HCT116 (cell line): Measurements from ENCODE around the gene TMEM9B. TPM values are rescaled to one million over a fixed set of nuclear protein-coding genes. Genes with fewer than 3 reads are reported as not detected.

Source experiments
- ATAC-seq: fragments of 200-7000 bp; cut with Tn5 transposase; 2 replicates; pipeline ENCODE4 v1.9.1; 2020; ENCODE audit warnings: mild to moderate bottlenecking, moderate library complexity
- BruUV-seq: library from RNA; stranded (reverse); fragments of 400-500 nt; replicated peaks from 2 replicates; lab custom pipeline; 2021; lab: Mats Ljungman, UMichigan
- CTCF ChIA-PET: fragments of 300-600 bp; sonication (Branson Sonifier 250); formaldehyde crosslinking; loops from one replicate; lab custom pipeline; 2021; ENCODE audit warnings: antibody characterized with exemption; lab: Charles Lee
- POLR2A ChIA-PET: fragments of 300-600, 350-600 bp; sonication (Branson Sonifier 250); formaldehyde crosslinking; loops from one replicate; lab custom pipeline; 2021; ENCODE audit warnings: antibody characterized with exemption; lab: Charles Lee
- RAD21 ChIA-PET, 2 experiments: fragments of 300-600 bp; sonication (Branson Sonifier 250); formaldehyde crosslinking; loops; one replicate each; lab custom pipeline; 2023; ENCODE audit warnings: low total read pairs in 2 of 2; ENCODE audit not compliant: uncharacterized antibody in 2 of 2, unreplicated experiment in 2 of 2, low non-redundant PET in 1 of 2; lab: Charles Lee
- DNase-seq: peaks from one replicate; pipeline ENCODE4 v3.0.0-alpha.2; 2010; ENCODE audit warnings: low read depth, low spot score
- H2AFZ ChIP-seq: fragments of 200-600 bp; shearing (Covaris generic), sonication (generic); 2 replicates; pipeline ENCODE4 v1.6.1; 2017; ENCODE audit warnings: low read depth, mixed run types, mixed read lengths, antibody characterized with exemption, low read length; ENCODE audit not compliant: poor library complexity, severe bottlenecking
- H3K27ac ChIP-seq: 2 replicates; pipeline ENCODE4 v1.5.1; 2012; ENCODE audit warnings: low read depth, low read length
- H3K27me3 ChIP-seq: fragments of 200-600 bp; sonication (generic); 2 replicates; pipeline ENCODE4 v1.6.1; 2016; ENCODE audit warnings: mixed run types, low read length, mixed read lengths; ENCODE audit not compliant: insufficient read depth
- H3K36me3 ChIP-seq, 2 experiments: fragments of 200-500 bp in 1 of 2; fragments of 200-600 bp in 1 of 2; sonication (Bioruptor generic) in 1 of 2; sonication (generic) in 1 of 2; 2 replicates each; pipeline versions ENCODE4 v1.5.1 to v1.6.1; 2014 to 2016; ENCODE audit warnings: low read length in 2 of 2, inconsistent platforms in 1 of 2, mixed read lengths in 1 of 2, mixed run types in 1 of 2; ENCODE audit not compliant: insufficient read depth in 2 of 2, control insufficient read depth in 1 of 2
- H3K4me1 ChIP-seq, 2 experiments: fragments of 200-600 bp in 1 of 2; sonication (generic) in 1 of 2; 2 replicates each; pipeline versions ENCODE4 v1.5.1 to v1.6.1; 2012 to 2017; ENCODE audit warnings: low read length in 2 of 2, inconsistent platforms in 1 of 2, mild to moderate bottlenecking in 1 of 2, mixed read lengths in 1 of 2, mixed run types in 1 of 2, moderate library complexity in 1 of 2; ENCODE audit not compliant: insufficient read depth in 2 of 2, control insufficient read depth in 1 of 2
- H3K4me2 ChIP-seq: fragments of 200-600 bp; sonication (generic); 2 replicates; pipeline ENCODE4 v1.6.1; 2017; ENCODE audit warnings: mixed run types, low read length, mixed read lengths
- H3K4me3 ChIP-seq, 2 experiments: fragments of 200-600 bp in 1 of 2; sonication (generic) in 1 of 2; replicated peaks in 1 of 2; 2 replicates each; pipeline ENCODE4 v1.5.1; 2011 to 2016; ENCODE audit warnings: low read length in 2 of 2, control low read depth in 1 of 2, low read depth in 1 of 2, mild to moderate bottlenecking in 1 of 2, mixed read lengths in 1 of 2, mixed run types in 1 of 2
- H3K79me2 ChIP-seq: fragments of 200-600 bp; sonication (generic); 2 replicates; pipeline ENCODE4 v1.6.1; 2017; ENCODE audit warnings: mild to moderate bottlenecking, mixed run types, low read length, moderate library complexity, mixed read lengths; ENCODE audit not compliant: insufficient read depth
- H3K9ac ChIP-seq: fragments of 200-600 bp; sonication (generic); 2 replicates; pipeline ENCODE4 v1.6.1; 2016; ENCODE audit warnings: low read length, mixed read lengths
- H3K9me2 ChIP-seq: fragments of 200-600 bp; sonication (generic), shearing (Covaris generic); 2 replicates; pipeline ENCODE4 v1.6.1; 2017; ENCODE audit warnings: mixed run types, mild to moderate bottlenecking, moderate library complexity; ENCODE audit not compliant: insufficient read depth
- H3K9me3 ChIP-seq, 2 experiments: fragments of 200-500 bp in 1 of 2; fragments of 200-600 bp in 1 of 2; sonication (Bioruptor generic) in 1 of 2; sonication (generic) in 1 of 2; 2 replicates each; pipeline ENCODE4 v1.6.1; 2014 to 2017; ENCODE audit warnings: low read length in 2 of 2, mixed read lengths in 2 of 2, inconsistent platforms in 1 of 2, low read depth in 1 of 2, mild to moderate bottlenecking in 1 of 2, mixed run types in 1 of 2, moderate library complexity in 1 of 2; ENCODE audit not compliant: control insufficient read depth in 1 of 2, insufficient read depth in 1 of 2
- H4K20me1 ChIP-seq: fragments of 200-600 bp; sonication (generic), shearing (Covaris generic); 2 replicates; pipeline ENCODE4 v1.6.1; 2017; ENCODE audit warnings: mixed run types, mild to moderate bottlenecking, moderate library complexity; ENCODE audit not compliant: insufficient read depth
- CBX3 ChIP-seq: IDR thresholded peaks from 2 replicates; pipeline ENCODE4 v1.6.1; 2012; ENCODE audit warnings: low read depth
- CEBPB ChIP-seq: IDR thresholded peaks from 2 replicates; pipeline ENCODE4 v1.6.1; 2012; ENCODE audit warnings: low read depth
- CTCF ChIP-seq, 3 experiments: fragments of 200-600 bp in 1 of 3; sonication (generic) in 1 of 3; IDR thresholded peaks in 2 of 3; conservative IDR thresholded peaks in 1 of 3; 2 replicates each; pipeline ENCODE4 v1.5.1; 2012 to 2017; ENCODE audit warnings: low read depth in 2 of 3, low read length in 2 of 3, antibody characterized with exemption in 1 of 3, borderline replicate concordance in 1 of 3, control low read depth in 1 of 3, mild to moderate bottlenecking in 1 of 3, mixed read lengths in 1 of 3, mixed run types in 1 of 3, moderate library complexity in 1 of 3; ENCODE audit not compliant: insufficient read depth in 1 of 3
- EGR1 ChIP-seq: IDR thresholded peaks from 2 replicates; pipeline ENCODE4 v1.6.1; 2012; ENCODE audit warnings: low read depth
- EZH2 ChIP-seq: fragments of 200-600 bp; sonication (generic); IDR thresholded peaks from 2 replicates; pipeline ENCODE4 v1.6.1; 2017; ENCODE audit warnings: antibody characterized with exemption, mixed run types
- EZH2phosphoT487 ChIP-seq: fragments of 200-600 bp; IDR thresholded peaks from 2 replicates; pipeline ENCODE4 v1.6.1; 2018; ENCODE audit warnings: antibody characterized with exemption, borderline replicate concordance
- FOSL1 ChIP-seq: IDR thresholded peaks from 2 replicates; pipeline ENCODE4 v1.6.1; 2012; ENCODE audit warnings: low read depth
- JUND ChIP-seq: IDR thresholded peaks from 2 replicates; pipeline ENCODE4 v1.6.1; 2012
- MAX ChIP-seq: IDR thresholded peaks from 2 replicates; pipeline ENCODE4 v1.6.1; 2012
- POLR2A ChIP-seq: IDR thresholded peaks from 2 replicates; pipeline ENCODE4 v1.7.0; 2011; ENCODE audit warnings: borderline replicate concordance; ENCODE audit not compliant: insufficient read depth, insufficient read length; ENCODE audit errors: extremely low read depth
- POLR2AphosphoS5 ChIP-seq: IDR thresholded peaks from 2 replicates; pipeline ENCODE4 v1.6.1; 2011; ENCODE audit warnings: mild to moderate bottlenecking, low read depth, low read length, moderate library complexity
- RAD21 ChIP-seq: IDR thresholded peaks from 2 replicates; pipeline ENCODE4 v1.6.1; 2012; ENCODE audit warnings: low read depth, mild to moderate bottlenecking
- REST ChIP-seq: IDR thresholded peaks from 2 replicates; pipeline ENCODE4 v1.6.1; 2012; ENCODE audit warnings: low read depth
- SP1 ChIP-seq: IDR thresholded peaks from 2 replicates; pipeline ENCODE4 v1.6.1; 2012; ENCODE audit warnings: low read depth
- SRF ChIP-seq: IDR thresholded peaks from 2 replicates; pipeline ENCODE4 v1.6.1; 2012; ENCODE audit warnings: low read depth
- TCF7L2 ChIP-seq: IDR thresholded peaks from 2 replicates; pipeline ENCODE4 v1.7.0; 2011; ENCODE audit warnings: borderline replicate concordance, inconsistent platforms; ENCODE audit not compliant: insufficient read depth, insufficient read length; ENCODE audit errors: extremely low read depth
- YY1 ChIP-seq: IDR thresholded peaks from 2 replicates; pipeline ENCODE4 v1.6.1; 2011; ENCODE audit warnings: low read length, low read depth, moderate library complexity, mild to moderate bottlenecking; ENCODE audit not compliant: insufficient replicate concordance; ENCODE audit errors: extremely low read depth
- ZBTB33 ChIP-seq: IDR thresholded peaks from 2 replicates; pipeline ENCODE4 v1.6.1; 2011; ENCODE audit warnings: mild to moderate bottlenecking, low read length, moderate library complexity; ENCODE audit not compliant: insufficient replicate concordance; ENCODE audit errors: extremely low read depth
- ZFX ChIP-seq: fragments of 450-650 bp; IDR thresholded peaks from 2 replicates; pipeline ENCODE4 v1.6.1; 2017
- ZNF274 ChIP-seq: fragments of 200-500 bp; sonication (Bioruptor generic); IDR thresholded peaks from 2 replicates; pipeline ENCODE4 v1.6.1; 2014; ENCODE audit warnings: mild to moderate bottlenecking, low read depth, low read length, inconsistent platforms
- intact Hi-C: fragments of 100-400 bp; cut with micrococcal nuclease; formaldehyde crosslinking; loops from 2 replicates; pipeline ENCODE4 v1.10.0; 2022
- total RNA-seq: library from RNA; stranded (reverse); gene quantifications from one replicate; pipeline ENCODE4 v1.2.1, GENCODE V29; 2021; ENCODE audit not compliant: unreplicated experiment

Gene TMEM9B
- total RNA-seq, 1 experiment from 2014 or later = 26.8 TPM

- TF ChIP-seq CTCF (IDR thresholded peaks at IDR 0.05 in 2 of 3, conservative IDR thresholded peaks at IDR 0.05 in 1 of 3; ENCODE audit: borderline replicate concordance in 1 of 3, insufficient read depth in 1 of 3, low read depth in 2 of 3, low read length in 2 of 3) = no peak
Observed at GRCh38 chr11:8937659-8938058, 26.6 kb downstream of the TMEM9B start (continued).

GRCh38 chr11:8937159-8937558 lies 27.1 kb downstream of the TMEM9B start:
- no peaks in the 10 kb centered on the region for H4K20me1 ChIP-seq
- RAD21 ChIA-PET = no interaction called here
- H3K9me3 ChIP-seq = no peaks in the 10 kb centered on the region
- no peaks in the 10 kb centered on the region for H3K36me3 ChIP-seq
- no peak overlapping the region for H3K4me3 ChIP-seq
- H3K4me2 ChIP-seq = no peak overlapping the region
- TF ChIP-seq MAX = no peak
- no peak for TF ChIP-seq EZH2phosphoT487
- TF ChIP-seq POLR2AphosphoS5 = no peak
- TF ChIP-seq EZH2 = no peak
- TF ChIP-seq RAD21 = no peak
- no peak for TF ChIP-seq YY1
- no peak for TF ChIP-seq CEBPB
- TF ChIP-seq SP1 = no peak
- TF ChIP-seq TCF7L2 = no peak
- no peak for TF ChIP-seq SRF
- TF ChIP-seq FOSL1 = no peak
- TF ChIP-seq ZFX = no peak
- no peak for TF ChIP-seq JUND
- no peak for TF ChIP-seq POLR2A
- no peak for TF ChIP-seq ZBTB33
- no peak for TF ChIP-seq CBX3
- no peak for TF ChIP-seq EGR1
- TF ChIP-seq REST = no peak
- no peak for TF ChIP-seq ZNF274
- intact Hi-C loops = no loop called here
- DNase-seq = no peak
- no peak overlapping the region for H3K27ac ChIP-seq
- no peaks in the 10 kb centered on the region for H3K79me2 ChIP-seq
- no peak for ATAC-seq
- H3K27me3 ChIP-seq = no peaks in the 10 kb centered on the region
- peaks cover 12 to 16% of the 10 kb centered on the region in 2 experiments for H3K4me1 ChIP-seq
- POLR2A ChIA-PET = interaction anchor here (0.7 kb wide), 1 partner anchor 29 kb away, joined by 3 read pairs; no protein-coding TSS in a partner anchor
- H3K9ac ChIP-seq = no peak overlapping the region
- no peaks in the 10 kb centered on the region for H3K9me2 ChIP-seq
- no TSS peak for BruUV-seq
- CTCF ChIA-PET = no interaction called here
- H2AFZ ChIP-seq = no peak overlapping the region
